ENCODE results near the gene KCNQ1OT1. TPM values are rescaled to one million over a fixed set of nuclear protein-coding genes. Genes with fewer than 3 reads are reported as not detected.

Gene KCNQ1OT1
- total RNA-seq, 1 donor from 2014 or later = 3.9 TPM

DNA sequence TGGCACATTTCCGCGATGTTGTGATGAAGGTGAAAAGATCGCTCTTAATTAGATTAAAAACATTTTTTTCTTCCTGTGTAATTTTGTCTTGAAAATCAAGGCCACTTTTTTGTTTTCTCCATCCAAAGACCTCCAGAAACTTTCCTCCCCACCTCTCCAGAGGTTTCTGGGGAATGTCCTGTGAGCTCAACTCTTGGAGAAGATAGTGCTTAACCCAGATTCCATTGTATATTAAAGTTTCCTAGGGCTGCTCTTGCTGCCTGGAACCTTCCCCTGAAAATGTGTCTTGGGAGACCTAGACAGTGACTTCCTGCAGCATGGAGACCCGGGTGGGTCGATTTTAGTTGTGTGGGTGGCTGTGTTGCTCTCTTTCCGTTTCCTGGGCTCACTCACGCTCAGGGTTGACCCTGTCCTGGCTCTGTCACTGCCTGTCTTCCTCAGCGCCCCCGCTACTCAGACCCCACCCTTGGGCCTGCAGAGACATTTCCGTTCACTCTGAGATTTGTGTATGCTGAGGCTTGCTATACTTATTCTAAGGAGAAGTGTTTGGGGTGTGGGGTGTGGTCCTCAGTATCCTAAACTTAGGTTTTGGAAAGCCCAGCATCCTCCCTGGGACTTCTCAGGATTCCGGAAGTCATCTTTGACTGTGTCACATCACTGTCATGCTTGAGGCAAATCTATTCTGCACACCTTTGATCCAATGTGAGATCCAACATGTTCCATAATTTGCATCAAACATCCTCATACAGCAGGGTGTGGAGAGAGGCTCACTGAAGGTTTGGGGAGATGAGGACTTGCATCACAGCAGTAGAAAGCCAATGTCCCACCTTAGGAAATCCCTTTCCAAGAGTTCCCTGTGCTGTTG is 47.2 kb downstream of the KCNQ1OT1 start:
- peaks cover 4% of the 10 kb centered on the region for H3K4me1 Mint-ChIP-seq (ENCODE audit: unreplicated experiment)
- H3K36me3 Mint-ChIP-seq (ENCODE audit: unreplicated experiment) = peaks cover 40% of the 10 kb centered on the region
- peaks cover 14% of the 10 kb centered on the region for H3K27me3 Mint-ChIP-seq (ENCODE audit: unreplicated experiment)
- TF ChIP-seq, protein P1, sequence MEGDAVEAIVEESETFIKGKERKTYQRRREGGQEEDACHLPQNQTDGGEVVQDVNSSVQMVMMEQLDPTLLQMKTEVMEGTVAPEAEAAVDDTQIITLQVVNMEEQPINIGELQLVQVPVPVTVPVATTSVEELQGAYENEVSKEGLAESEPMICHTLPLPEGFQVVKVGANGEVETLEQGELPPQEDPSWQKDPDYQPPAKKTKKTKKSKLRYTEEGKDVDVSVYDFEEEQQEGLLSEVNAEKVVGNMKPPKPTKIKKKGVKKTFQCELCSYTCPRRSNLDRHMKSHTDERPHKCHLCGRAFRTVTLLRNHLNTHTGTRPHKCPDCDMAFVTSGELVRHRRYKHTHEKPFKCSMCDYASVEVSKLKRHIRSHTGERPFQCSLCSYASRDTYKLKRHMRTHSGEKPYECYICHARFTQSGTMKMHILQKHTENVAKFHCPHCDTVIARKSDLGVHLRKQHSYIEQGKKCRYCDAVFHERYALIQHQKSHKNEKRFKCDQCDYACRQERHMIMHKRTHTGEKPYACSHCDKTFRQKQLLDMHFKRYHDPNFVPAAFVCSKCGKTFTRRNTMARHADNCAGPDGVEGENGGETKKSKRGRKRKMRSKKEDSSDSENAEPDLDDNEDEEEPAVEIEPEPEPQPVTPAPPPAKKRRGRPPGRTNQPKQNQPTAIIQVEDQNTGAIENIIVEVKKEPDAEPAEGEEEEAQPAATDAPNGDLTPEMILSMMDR (IDR thresholded peaks at IDR 0.05) = no peak
- H3K27ac Mint-ChIP-seq (ENCODE audit: unreplicated experiment) = peak overlapping the region; percentile 27
- peaks cover 29% of the 10 kb centered on the region for H3K9me3 Mint-ChIP-seq (ENCODE audit: unreplicated experiment)
- H3K4me3 Mint-ChIP-seq (ENCODE audit: unreplicated experiment) = no peak overlapping the region
- no peak for DNase-seq (ENCODE audit: extremely low spot score, unreplicated experiment)

DNA sequence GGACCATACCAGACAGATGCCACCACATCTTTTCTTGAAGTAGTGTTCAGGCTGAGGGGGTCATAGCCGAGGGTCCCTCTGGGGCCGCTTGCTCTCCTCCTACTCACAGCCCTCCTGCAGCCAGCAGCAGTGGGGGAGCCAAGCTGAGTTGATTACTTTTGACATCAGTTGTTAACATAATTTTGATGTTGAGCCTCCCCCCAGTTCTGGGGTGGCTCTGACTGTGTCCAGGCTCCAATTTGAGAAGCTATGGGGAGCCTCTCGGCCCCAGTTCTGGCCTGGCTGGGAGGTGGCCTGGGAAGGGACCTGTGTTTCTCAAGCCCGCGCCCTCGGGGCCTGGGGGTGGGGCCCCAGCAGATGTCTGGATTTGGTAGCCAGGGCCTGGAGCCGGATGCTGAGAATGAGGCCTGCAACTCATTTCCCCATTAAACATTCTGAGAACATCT is 47.9 kb downstream of the KCNQ1OT1 start:
- DNase-seq (ENCODE audit: extremely low spot score, unreplicated experiment) = no peak
- Mint-ChIP-seq H3K4me3 (ENCODE audit: unreplicated experiment) (no peak overlapping the region), H3K27me3 (ENCODE audit: unreplicated experiment) (peaks cover 13% of the 10 kb centered on the region), H3K36me3 (ENCODE audit: unreplicated experiment) (peaks cover 46% of the 10 kb centered on the region), H3K9me3 (ENCODE audit: unreplicated experiment) (peaks cover 33% of the 10 kb centered on the region), H3K4me1 (ENCODE audit: unreplicated experiment) (peaks cover 4% of the 10 kb centered on the region), H3K27ac (ENCODE audit: unreplicated experiment) (no peak overlapping the region)
- TF ChIP-seq, protein P1 (IDR thresholded peaks at IDR 0.05) = no peak

DNA sequence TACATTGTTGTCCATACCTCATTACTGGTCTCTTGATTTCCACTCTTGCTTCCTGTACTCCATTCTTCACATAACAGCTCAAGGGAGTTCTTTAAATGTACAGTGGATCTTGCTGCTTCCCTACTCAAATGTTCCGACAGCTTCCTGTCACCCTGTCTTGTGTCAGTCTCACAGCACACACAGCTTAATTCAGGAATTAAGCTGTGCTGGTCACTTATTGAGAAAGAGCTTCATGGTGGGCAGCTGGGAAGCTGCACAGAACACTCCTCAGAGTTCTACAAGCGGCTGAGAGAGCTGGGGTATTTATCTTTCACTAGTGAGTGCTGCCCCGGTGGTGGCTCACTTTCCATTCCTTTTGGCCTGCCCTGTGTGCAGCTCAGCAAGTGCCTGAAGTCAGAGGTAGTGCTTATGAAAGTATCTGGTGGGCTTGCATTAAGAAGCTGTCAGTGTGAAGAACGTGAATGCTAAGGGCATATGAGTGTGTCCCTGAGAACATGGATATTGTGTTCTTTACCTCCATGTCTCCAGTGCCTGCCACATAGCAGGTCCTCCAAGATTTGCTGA is 48.7 kb downstream of the KCNQ1OT1 start:
- TF ChIP-seq, protein P1 (IDR thresholded peaks at IDR 0.05) = no peak
- Mint-ChIP-seq H3K9me3 (ENCODE audit: unreplicated experiment) (peaks cover 33% of the 10 kb centered on the region), H3K4me1 (ENCODE audit: unreplicated experiment) (peaks cover 1% of the 10 kb centered on the region), H3K27ac (ENCODE audit: unreplicated experiment) (no peak overlapping the region), H3K27me3 (ENCODE audit: unreplicated experiment) (peaks cover 13% of the 10 kb centered on the region), H3K36me3 (ENCODE audit: unreplicated experiment) (peaks cover 41% of the 10 kb centered on the region), H3K4me3 (ENCODE audit: unreplicated experiment) (no peak overlapping the region)
- no peak for DNase-seq (ENCODE audit: extremely low spot score, unreplicated experiment)

DNA sequence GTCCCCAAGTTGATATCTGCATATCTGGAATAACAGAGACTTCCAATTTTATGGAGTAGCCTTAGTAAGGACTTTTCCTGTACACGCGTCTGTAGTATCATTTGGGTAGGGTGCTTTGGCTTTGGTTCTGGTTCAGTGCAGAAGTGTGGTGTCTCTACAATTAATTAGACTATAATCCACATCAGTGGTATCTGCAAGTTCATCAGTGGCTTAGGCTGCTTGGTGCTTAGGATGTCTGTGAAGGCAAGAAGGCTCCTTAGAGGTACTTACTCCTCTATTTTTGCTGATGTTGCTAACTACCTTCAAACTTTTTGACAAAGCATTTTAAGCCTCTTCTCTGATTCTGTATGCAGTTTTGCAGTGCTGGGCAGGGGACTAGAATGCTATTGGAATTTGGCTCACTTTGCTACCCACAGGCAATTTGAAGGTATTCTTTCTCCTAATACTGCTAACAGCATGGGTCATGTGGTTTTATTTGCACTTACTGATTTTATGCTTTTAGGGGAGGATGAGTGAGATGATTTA is 49.4 kb downstream of the KCNQ1OT1 start:
- Mint-ChIP-seq H3K9me3 (ENCODE audit: unreplicated experiment) (peaks cover 33% of the 10 kb centered on the region), H3K4me1 (ENCODE audit: unreplicated experiment) (no peaks in the 10 kb centered on the region), H3K4me3 (ENCODE audit: unreplicated experiment) (no peak overlapping the region), H3K27ac (ENCODE audit: unreplicated experiment) (no peak overlapping the region), H3K36me3 (ENCODE audit: unreplicated experiment) (peaks cover 37% of the 10 kb centered on the region), H3K27me3 (ENCODE audit: unreplicated experiment) (peaks cover 13% of the 10 kb centered on the region)
- no peak for DNase-seq (ENCODE audit: extremely low spot score, unreplicated experiment)
- TF ChIP-seq, protein P1 (IDR thresholded peaks at IDR 0.05) = no peak

DNA sequence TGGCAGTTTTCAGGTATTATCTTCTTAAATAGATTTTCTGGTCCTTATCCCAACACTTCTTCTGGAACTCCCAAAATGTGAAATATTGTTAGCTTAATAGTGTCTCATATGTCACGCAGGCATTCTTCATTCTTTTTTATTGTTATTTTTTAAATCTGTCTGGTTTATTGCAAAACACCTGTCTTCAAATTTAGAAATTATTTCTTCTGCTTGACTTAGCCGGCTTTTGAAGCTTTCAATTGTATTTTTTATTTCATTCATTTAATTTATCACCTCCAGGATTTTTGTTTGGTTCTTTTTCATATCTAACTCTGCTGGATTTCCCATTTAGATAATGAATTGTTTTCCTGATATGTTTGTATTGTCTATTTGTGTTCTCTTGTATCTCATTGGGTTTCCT is 49.9 kb downstream of the KCNQ1OT1 start:
- Mint-ChIP-seq H3K4me3 (ENCODE audit: unreplicated experiment) (no peak overlapping the region), H3K27ac (ENCODE audit: unreplicated experiment) (no peak overlapping the region), H3K27me3 (ENCODE audit: unreplicated experiment) (peaks cover 13% of the 10 kb centered on the region), H3K36me3 (ENCODE audit: unreplicated experiment) (peaks cover 37% of the 10 kb centered on the region), H3K4me1 (ENCODE audit: unreplicated experiment) (no peaks in the 10 kb centered on the region), H3K9me3 (ENCODE audit: unreplicated experiment) (peaks cover 33% of the 10 kb centered on the region)
- DNase-seq (ENCODE audit: extremely low spot score, unreplicated experiment) = no peak
- TF ChIP-seq, protein P1 (IDR thresholded peaks at IDR 0.05) = no peak

All from osteocyte (in vitro differentiated cells).